H1 (cell line): Measurements from ENCODE around the gene RIN1. TPM values are rescaled to one million over a fixed set of nuclear protein-coding genes. Genes with fewer than 3 reads are reported as not detected.

Experiments used
- CTCF ChIA-PET: fragments of 300-600 bp; sonication (Branson Sonifier 250); formaldehyde crosslinking; loops from one replicate; lab custom pipeline; 2021; ENCODE audit not compliant: partially characterized antibody; lab: Charles Lee
- POLR2A ChIA-PET: fragments of 300-600 bp; sonication (Branson Sonifier 250); formaldehyde crosslinking; loops from one replicate; lab custom pipeline; 2021; ENCODE audit warnings: inconsistent platforms; ENCODE audit not compliant: partially characterized antibody; lab: Charles Lee
- DNase-seq, 2 experiments: peaks; one replicate each; pipeline versions ENCODE4 v3.0.0 to v3.0.0-alpha.2; 2010 to 2022; ENCODE audit warnings: low spot score in 2 of 2, low read depth in 1 of 2, mixed read lengths in 1 of 2
- FAIRE-seq: peaks from 2 replicates; lab custom pipeline; 2011; peaks lifted over from hg19 to GRCh38; lab: Jason Lieb, UNC
- H2AFZ ChIP-seq: 2 replicates; pipeline ENCODE4 v1.8.1; 2012; ENCODE audit warnings: low read length, inconsistent platforms
- H2AK5ac ChIP-seq: 2 replicates; pipeline ENCODE4 v1.6.1; 2013; ENCODE audit warnings: low read depth, low read length
- H2BK120ac ChIP-seq: replicated peaks from 2 replicates; pipeline ENCODE3; 2013; ENCODE audit warnings: low read depth, low read length, inconsistent platforms
- H2BK12ac ChIP-seq: 2 replicates; pipeline ENCODE4 v1.6.1; 2013; ENCODE audit warnings: low read depth, low read length
- H2BK15ac ChIP-seq: 2 replicates; pipeline ENCODE4 v1.6.1; 2013; ENCODE audit warnings: low read length
- H2BK20ac ChIP-seq: 2 replicates; pipeline ENCODE4 v1.6.1; 2013; ENCODE audit warnings: low read length
- H2BK5ac ChIP-seq: 2 replicates; pipeline ENCODE4 v1.6.1; 2013; ENCODE audit warnings: low read depth, low read length
- H3K14ac ChIP-seq: 2 replicates; pipeline ENCODE4 v1.6.1; 2013; ENCODE audit warnings: inconsistent platforms; ENCODE audit not compliant: insufficient read length
- H3K18ac ChIP-seq: 2 replicates; pipeline ENCODE4 v1.6.1; 2013; ENCODE audit warnings: low read length; ENCODE audit errors: extremely low read depth
- H3K23ac ChIP-seq: 2 replicates; pipeline ENCODE4 v1.6.1; 2013; ENCODE audit warnings: inconsistent platforms; ENCODE audit not compliant: insufficient read length
- H3K23me2 ChIP-seq: 2 replicates; pipeline ENCODE4 v1.6.1; 2013; ENCODE audit warnings: low read depth, low read length
- H3K27ac ChIP-seq: 2 replicates; pipeline ENCODE4 v1.6.1; 2011; ENCODE audit warnings: low read depth, low read length, inconsistent platforms
- H3K27me3 ChIP-seq, 4 experiments: replicated peaks in 1 of 4; 1 replicate in 1 of 4; 2 replicates in 3 of 4; pipeline versions ENCODE4 v1.6.1 to v1.8.1; 2011 to 2013; ENCODE audit warnings: low read length in 3 of 4, mild to moderate bottlenecking in 3 of 4, inconsistent platforms in 2 of 4, mixed read lengths in 2 of 4, moderate library complexity in 1 of 4; ENCODE audit not compliant: control insufficient read depth in 3 of 4, insufficient read depth in 3 of 4; ENCODE audit errors: extremely low read depth in 1 of 4
- H3K36me3 ChIP-seq, 4 experiments: 2 replicates each; pipeline versions ENCODE4 v1.6.1 to v1.8.1; 2011 to 2013; ENCODE audit warnings: mild to moderate bottlenecking in 4 of 4, low read length in 3 of 4, moderate library complexity in 2 of 4, control low read depth in 1 of 4, inconsistent platforms in 1 of 4; ENCODE audit not compliant: insufficient read depth in 4 of 4, control insufficient read depth in 2 of 4
- H3K4ac ChIP-seq: replicated peaks from 2 replicates; pipeline ENCODE3; 2013; ENCODE audit warnings: low read length, low read depth, mixed read lengths, inconsistent platforms; ENCODE audit not compliant: insufficient read length
- H3K4me1 ChIP-seq, 4 experiments: replicated peaks in 1 of 4; 1 replicate in 1 of 4; 2 replicates in 3 of 4; pipeline versions ENCODE4 v1.6.1 to v1.8.1; 2011 to 2013; ENCODE audit warnings: low read length in 3 of 4, inconsistent platforms in 2 of 4, mixed read lengths in 1 of 4; ENCODE audit not compliant: insufficient read depth in 4 of 4, control insufficient read depth in 3 of 4
- H3K4me2 ChIP-seq, 2 experiments: 2 replicates each; pipeline versions ENCODE4 v1.6.1 to v1.8.1; 2011 to 2013; ENCODE audit warnings: low read depth in 2 of 2, low read length in 2 of 2, control low read depth in 1 of 2, inconsistent platforms in 1 of 2, mild to moderate bottlenecking in 1 of 2; ENCODE audit not compliant: insufficient read depth in 1 of 2
- H3K4me3 ChIP-seq, 4 experiments: fragments of 200-600, 300-600 bp in 1 of 4; sonication (generic), shearing (Covaris generic), sonication (Bioruptor Twin) in 1 of 4; 2 replicates each; pipeline versions ENCODE4 v1.5.1 to v1.8.1; 2011 to 2016; ENCODE audit warnings: low read length in 4 of 4, low read depth in 3 of 4, control low read depth in 2 of 4, inconsistent platforms in 2 of 4, mild to moderate bottlenecking in 2 of 4, mixed read lengths in 1 of 4, moderate library complexity in 1 of 4; ENCODE audit not compliant: insufficient read depth in 2 of 4; ENCODE audit errors: extremely low read depth in 1 of 4
- H3K56ac ChIP-seq: replicated peaks from 2 replicates; pipeline ENCODE3; 2013; ENCODE audit warnings: low read depth, mild to moderate bottlenecking, mixed read lengths, low read length, inconsistent platforms; ENCODE audit not compliant: insufficient read length
- H3K79me1 ChIP-seq: 2 replicates; pipeline ENCODE4 v1.6.1; 2013; ENCODE audit warnings: low read depth, low read length, control low read depth
- H3K79me2 ChIP-seq, 2 experiments: 2 replicates each; pipeline versions ENCODE4 v1.6.1 to v1.8.1; 2012 to 2013; ENCODE audit warnings: low read length in 2 of 2, mild to moderate bottlenecking in 2 of 2, inconsistent platforms in 1 of 2; ENCODE audit not compliant: insufficient read depth in 2 of 2, control insufficient read depth in 1 of 2
- H3K9ac ChIP-seq, 4 experiments: replicated peaks in 1 of 4; 1 replicate in 1 of 4; 2 replicates in 3 of 4; pipeline versions ENCODE4 v1.6.1 to v1.8.1; 2011 to 2013; ENCODE audit warnings: low read depth in 3 of 4, low read length in 3 of 4, control low read depth in 2 of 4, mild to moderate bottlenecking in 2 of 4, moderate library complexity in 2 of 4, inconsistent platforms in 1 of 4; ENCODE audit errors: extremely low read depth in 1 of 4
- H3K9me3 ChIP-seq, 2 experiments: 2 replicates each; pipeline versions ENCODE4 v1.6.1 to v1.8.1; 2012 to 2013; ENCODE audit warnings: mild to moderate bottlenecking in 2 of 2, moderate library complexity in 2 of 2, control low read depth in 1 of 2, inconsistent platforms in 1 of 2, low read depth in 1 of 2, low read length in 1 of 2, mixed read lengths in 1 of 2; ENCODE audit not compliant: insufficient read depth in 2 of 2
- H4K20me1 ChIP-seq, 2 experiments: replicated peaks in 1 of 2; 2 replicates each; pipeline versions ENCODE3 to v1.8.1; 2011 to 2013; ENCODE audit warnings: inconsistent platforms in 2 of 2, low read length in 2 of 2, mild to moderate bottlenecking in 1 of 2; ENCODE audit not compliant: insufficient read depth in 2 of 2, control insufficient read depth in 1 of 2
- H4K5ac ChIP-seq: 2 replicates; pipeline ENCODE4 v1.6.1; 2013; ENCODE audit warnings: low read length, low read depth, mixed read lengths, inconsistent platforms; ENCODE audit not compliant: insufficient read length
- H4K8ac ChIP-seq: 2 replicates; pipeline ENCODE4 v1.8.0; 2013; ENCODE audit warnings: mild to moderate bottlenecking, moderate library complexity, low read length, inconsistent platforms; ENCODE audit not compliant: insufficient read depth; ENCODE audit errors: extremely low read depth
- H4K91ac ChIP-seq: replicated peaks from 2 replicates; pipeline ENCODE3; 2013; ENCODE audit warnings: low read length, mixed read lengths, inconsistent platforms; ENCODE audit not compliant: insufficient read length
- ASH2L ChIP-seq: fragments of 200-600, 300-600 bp; sonication (generic); IDR thresholded peaks from one replicate; pipeline ENCODE4 v1.7.1; 2017; ENCODE audit warnings: low read length
- CREB1 ChIP-seq: IDR thresholded peaks from 2 replicates; pipeline ENCODE4 v1.6.1; 2012; ENCODE audit warnings: inconsistent platforms
- EZH2 ChIP-seq: fragments of 200-600 bp; sonication (generic); IDR thresholded peaks from 2 replicates; pipeline ENCODE4 v1.7.1; 2012; ENCODE audit warnings: low read depth, mild to moderate bottlenecking, moderate library complexity, low read length, inconsistent platforms; ENCODE audit not compliant: severe bottlenecking
- KDM4A ChIP-seq: IDR thresholded peaks from one replicate; pipeline ENCODE4 v1.7.1; 2012; ENCODE audit warnings: low read depth, mild to moderate bottlenecking, moderate library complexity, low read length, inconsistent platforms; ENCODE audit not compliant: severe bottlenecking
- RAD21 ChIP-seq, 2 experiments: IDR thresholded peaks in 1 of 2; conservative IDR thresholded peaks in 1 of 2; 2 replicates each; pipeline ENCODE4 v1.6.1; 2011; ENCODE audit warnings: low read depth in 2 of 2, low read length in 2 of 2, improper control_type of control experiment in 1 of 2, inconsistent platforms in 1 of 2, mild to moderate bottlenecking in 1 of 2, moderate library complexity in 1 of 2
- SIN3A ChIP-seq, 2 experiments: IDR thresholded peaks in 1 of 2; conservative IDR thresholded peaks in 1 of 2; 2 replicates each; pipeline ENCODE4 v1.6.1; 2011 to 2012; ENCODE audit warnings: low read length in 2 of 2, improper control_type of control experiment in 1 of 2, low read depth in 1 of 2, mild to moderate bottlenecking in 1 of 2
- WGBS, 2 experiments: shearing (Covaris generic) in 1 of 2; methylation state at CpG; one replicate each; pipeline versions ENCODE4 v1.1.6 to v1.1.7; 2013 to 2015; ENCODE audit warnings: low lambda C conversion rate in 2 of 2, mixed read lengths in 2 of 2, inconsistent platforms in 1 of 2, low coverage in 1 of 2, missing lambda C conversion rate in 1 of 2; ENCODE audit not compliant: insufficient replicate concordance in 2 of 2, insufficient coverage in 1 of 2, insufficient read length in 1 of 2; ENCODE audit errors: extremely low coverage in 1 of 2, missing lambda C conversion rate in 1 of 2; 5-methylcytosine and 5-hydroxymethylcytosine counted together
- polyA plus RNA-seq, 7 experiments: library from polyadenylated mRNA; depleted of rRNA in 3 of 7; stranded (reverse) in 5 of 7; unstranded in 2 of 7; fragments of >200 nt in 5 of 7; fragments of 200-250 nt in 2 of 7; gene quantifications; 1 replicate in 5 of 7; 2 replicates in 1 of 7; 4 replicates in 1 of 7; pipeline versions ENCODE4 v1.2.1 to v1.2.3, GENCODE V29; 2011 to 2013; ENCODE audit warnings: missing spikeins in 2 of 7, mixed read lengths in 2 of 7
- total RNA-seq: library from RNA; stranded (reverse); fragmentation: NEBNext Ultra II Directional; extraction: Animal tissue kit (Norgen Biotek cat#: 25700); gene quantifications from 2 replicates; pipeline ENCODE4 v1.2.1, GENCODE V29; 2021

Gene RIN1
- total and polyA plus RNA-seq, 2 of the 8 experiments (the other 6 are each of a cell fraction or from before 2014, with no cell fraction given), result 2.5 to 5.4 TPM

DNA sequence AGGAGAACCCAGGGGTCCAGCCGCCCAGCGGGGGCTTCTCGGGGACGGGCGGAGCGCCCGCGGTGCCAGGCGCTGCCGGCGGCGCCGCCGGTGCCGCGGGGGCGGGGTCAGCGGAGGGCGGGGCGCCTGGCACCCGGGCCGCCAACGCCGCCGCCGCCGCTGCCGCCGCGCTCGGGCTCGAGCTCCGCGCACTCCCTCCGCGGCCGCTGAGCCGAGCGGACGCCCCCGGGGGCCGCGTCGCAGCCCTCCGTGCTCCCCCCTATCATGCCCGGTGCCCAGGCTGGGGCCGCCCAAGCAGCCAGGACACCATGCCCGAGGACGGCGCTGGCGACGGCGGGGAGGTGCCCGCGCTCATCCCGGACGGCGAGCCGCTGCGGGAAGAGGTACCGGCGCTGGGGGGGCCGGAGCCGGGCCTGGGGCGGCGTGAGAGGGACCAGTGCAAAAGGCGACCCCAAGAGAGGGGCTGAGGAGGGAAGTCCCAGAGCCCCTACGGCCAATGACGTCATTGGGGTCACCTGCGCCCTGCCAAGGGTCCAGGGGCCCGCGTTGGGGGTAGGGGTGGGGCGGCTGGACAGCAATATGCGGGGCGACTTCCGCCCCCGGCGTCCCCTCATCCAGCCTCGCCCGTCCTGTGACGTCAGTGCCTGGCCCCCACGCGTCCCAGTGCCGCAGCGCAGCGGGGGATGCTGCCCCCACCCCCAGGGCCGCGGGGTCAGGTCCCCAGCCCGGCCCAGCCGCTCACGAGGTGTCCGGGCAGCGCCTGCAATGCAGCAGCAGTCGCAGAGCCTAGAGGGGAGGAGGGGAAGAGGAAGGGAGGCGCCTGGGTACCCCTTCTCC, 44.3 kb downstream of the RIN1 start, which contains the start of gene TMEM151A:
TMEM151A (plus strand) TSS at position 189 of the 837 bp plus-strand sequence; CDS start at position 309, 120 bp downstream.
- no peak within 1 kb of the TSS for H2AFZ ChIP-seq
- no peak within 1 kb of the TSS for H3K23ac ChIP-seq
- peak within 1 kb of the TSS; percentile 87 for H4K91ac ChIP-seq
- H3K27me3 ChIP-seq, result peaks cover 2 to 28% (median 18%) of the 10 kb centered on the region in 4 experiments
- H3K27ac ChIP-seq, result no peak within 1 kb of the TSS
- no peak within 1 kb of the TSS for H4K5ac ChIP-seq
- H3K9ac ChIP-seq, result peak within 1 kb of the TSS in 1 of 4 experiments; percentile 14; a peak in 1 of 7 replicates
- H3K4ac ChIP-seq, result no peak within 1 kb of the TSS
- no peaks in the 10 kb centered on the region for H3K36me3 ChIP-seq
- H2AK5ac ChIP-seq, result no peak within 1 kb of the TSS
- no peak within 1 kb of the TSS for H3K56ac ChIP-seq
- DNase-seq (peak in 1 of 2 experiments; percentile 63), FAIRE-seq (no peak)
- H2BK15ac ChIP-seq, result no peak within 1 kb of the TSS; the same call in 1 of the 2 replicates
- no peaks in the 10 kb centered on the region for H3K9me3 ChIP-seq
- no peak within 1 kb of the TSS for H2BK120ac ChIP-seq
- H4K20me1 ChIP-seq, result peaks cover 4 to 7% of the 10 kb centered on the region in 2 experiments
- no peak within 1 kb of the TSS for H2BK20ac ChIP-seq
- ChIA-PET CTCF (interaction anchor here (0.6 to 6.9 kb wide), 5 partner anchors 9 to 1025 kb away, joined by 3 to 57 read pairs (median 6); no protein-coding TSS in a partner anchor), POLR2A (interaction anchor here (0.6 to 4.5 kb wide), 9 partner anchors 9 to 79 kb away, joined by 3 to 29 read pairs (median 4); no protein-coding TSS in a partner anchor)
- H3K79me1 ChIP-seq, result peaks cover 3% of the 10 kb centered on the region; the same call in 1 of the 2 replicates
- TF ChIP-seq ASH2L, result peak; percentile 33
- peak; percentile 65 for TF ChIP-seq CREB1
- peak; percentile 78 for TF ChIP-seq KDM4A
- TF ChIP-seq EZH2, result peak; percentile 39
- no peak for TF ChIP-seq SIN3A (conservative IDR thresholded peaks at IDR 0.05 in 1 of 2, IDR thresholded peaks at IDR 0.05 in 1 of 2; ENCODE audit: low read depth in 1 of 2, low read length in 2 of 2)
- no peak for TF ChIP-seq RAD21 (IDR thresholded peaks at IDR 0.05 in 1 of 2, conservative IDR thresholded peaks at IDR 0.05 in 1 of 2; ENCODE audit: low read depth in 2 of 2, low read length in 2 of 2)
- 3% methylated on average over 46 of the region's 95 CpGs; no CpG with 5 or more reads in 1 of the 2 experiments for WGBS, 2 experiments
- H3K4me3 ChIP-seq, result peak within 1 kb of the TSS; percentile 40 to 76 (median 59)
- peak within 1 kb of the TSS; percentile 72; the same call in 1 of the 2 replicates for H2BK12ac ChIP-seq
- H3K4me2 ChIP-seq, result peak within 1 kb of the TSS; percentile 43 to 80
- H3K79me2 ChIP-seq, result peaks cover 0 to 9% of the 10 kb centered on the region in 2 experiments; a peak in 1 of 4 replicates
- H3K18ac ChIP-seq, result no peak within 1 kb of the TSS; the same call in 1 of the 2 replicates
- no peak within 1 kb of the TSS; the same call in 1 of the 2 replicates for H2BK5ac ChIP-seq
- no peak within 1 kb of the TSS for H3K14ac ChIP-seq
- peaks cover 0 to 22% (median 6%) of the 10 kb centered on the region in 4 experiments; a peak in 5 of 7 replicates for H3K4me1 ChIP-seq
- H4K8ac ChIP-seq, result peak within 1 kb of the TSS; percentile 37
- H3K23me2 ChIP-seq, result peaks cover 12% of the 10 kb centered on the region; the same call in 1 of the 2 replicates
